Epithelial cell of proximal tubule (primary cell): ENCODE data around the gene ACE. TPM values are rescaled to one million over a fixed set of nuclear protein-coding genes. Genes with fewer than 3 reads are reported as not detected.

Experiments
- DNase-seq: peaks from one replicate; pipeline ENCODE4 v3.0.0-alpha.2; 2011; ENCODE audit warnings: low read depth
- H3K4me3 ChIP-seq: 2 replicates; pipeline ENCODE4 v1.5.1; 2011; ENCODE audit warnings: low read depth, mild to moderate bottlenecking, low read length
- CTCF ChIP-seq: conservative IDR thresholded peaks from 2 replicates; pipeline ENCODE4 v1.5.1; 2012; ENCODE audit warnings: low read depth, mild to moderate bottlenecking, low read length
- total RNA-seq: library from RNA; depleted of rRNA; stranded (reverse); fragments of >200 nt; gene quantifications from 2 replicates; pipeline ENCODE4 v1.2.3, GENCODE V29; 2015

The ACE gene
- total RNA-seq, 1 donor from 2014 or later, result 1.3 TPM

DNA sequence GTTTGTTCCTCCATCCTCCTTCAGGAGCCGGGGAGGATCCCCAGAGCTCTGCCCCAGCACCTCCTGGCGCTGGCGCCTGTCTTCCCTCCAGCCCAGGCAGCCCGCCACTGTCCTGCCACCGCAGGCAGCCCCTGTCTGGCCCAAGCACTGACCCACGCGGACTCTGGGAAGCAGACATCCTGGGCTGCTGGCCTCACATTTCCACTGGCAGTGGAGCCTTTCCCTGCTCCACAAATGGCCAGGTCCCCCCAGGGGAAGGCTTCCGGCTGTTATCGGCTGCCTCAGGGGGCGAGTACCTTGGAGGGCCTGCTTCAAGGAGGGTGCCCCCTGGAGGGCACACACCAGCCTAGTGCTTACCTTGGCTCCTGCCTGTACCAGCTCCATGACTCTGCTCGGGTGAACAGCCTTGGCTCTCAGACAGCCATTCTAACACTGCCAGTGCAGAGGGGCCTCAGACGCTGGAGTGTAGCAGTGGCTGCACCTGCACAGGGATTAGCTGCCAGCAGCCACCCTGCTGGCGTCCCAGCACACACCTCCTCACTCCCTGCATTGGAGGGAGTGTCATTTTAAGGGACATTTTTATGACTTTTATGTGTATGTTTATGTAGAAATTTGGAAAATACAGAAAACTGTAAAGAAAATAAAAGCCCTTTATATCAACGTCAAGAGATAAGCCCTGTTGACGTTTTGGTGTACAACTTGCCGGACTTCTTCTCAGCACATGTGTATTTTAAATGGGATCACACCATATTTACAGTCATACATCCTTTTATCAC, 21.0 kb downstream of the ACE start:
- H3K4me3 ChIP-seq, result no peak overlapping the region
- TF ChIP-seq CTCF, result peak; percentile 53
- no peak for DNase-seq

- TF ChIP-seq CTCF, result no peak
- H3K4me3 ChIP-seq, result no peak overlapping the region
- DNase-seq, result no peak
Observed at GRCh38 chr17:63498626-63499195, 21.9 kb downstream of the ACE start.

DNA sequence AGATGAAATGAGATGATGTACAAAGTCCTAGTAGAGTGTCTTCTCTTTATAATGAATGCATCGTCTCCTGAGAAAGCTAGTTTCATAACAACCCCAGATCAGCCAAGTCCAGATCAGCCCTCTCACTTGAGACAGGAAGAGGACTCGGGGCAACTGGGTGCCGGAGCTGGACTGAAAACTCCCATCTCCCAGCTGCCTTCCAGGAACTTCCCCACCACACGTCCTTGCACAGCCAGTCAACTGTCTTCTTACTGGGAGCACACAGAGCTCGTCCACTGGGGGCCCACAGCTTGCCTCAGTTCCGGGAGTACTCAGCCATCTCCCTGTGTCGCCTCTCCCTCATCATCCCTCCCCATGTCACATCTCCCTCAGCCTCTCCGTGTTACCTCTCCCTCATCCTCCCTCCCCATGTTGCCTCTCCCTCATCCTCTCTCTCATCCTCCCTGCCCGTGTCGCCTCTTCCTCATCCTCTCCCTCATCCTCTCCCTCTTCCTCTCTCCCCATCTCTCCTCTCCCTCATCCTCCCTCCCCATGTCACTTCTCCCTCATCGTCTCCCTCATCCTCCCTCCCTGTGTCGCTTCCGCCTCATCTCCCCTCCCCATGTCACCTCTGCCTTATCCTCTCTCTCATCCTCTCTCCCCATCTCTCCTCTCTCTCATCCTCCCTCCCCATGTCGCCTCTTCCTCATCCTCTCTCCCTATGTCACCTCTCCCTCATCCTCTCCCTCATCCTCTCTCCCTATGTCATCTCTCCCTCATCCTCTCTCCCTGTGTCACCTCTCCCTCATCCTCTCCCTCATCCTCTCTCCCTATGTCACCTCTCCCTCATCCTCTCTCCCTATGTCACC, 23.9 kb downstream of the ACE start:
- H3K4me3 ChIP-seq, result no peak overlapping the region
- DNase-seq, result no peak
- TF ChIP-seq CTCF, result no peak

- DNase-seq, result no peak
- no peak overlapping the region for H3K4me3 ChIP-seq
- no peak for TF ChIP-seq CTCF
Observed at GRCh38 chr17:63503341-63503705, 26.5 kb downstream of the ACE start.

DNA sequence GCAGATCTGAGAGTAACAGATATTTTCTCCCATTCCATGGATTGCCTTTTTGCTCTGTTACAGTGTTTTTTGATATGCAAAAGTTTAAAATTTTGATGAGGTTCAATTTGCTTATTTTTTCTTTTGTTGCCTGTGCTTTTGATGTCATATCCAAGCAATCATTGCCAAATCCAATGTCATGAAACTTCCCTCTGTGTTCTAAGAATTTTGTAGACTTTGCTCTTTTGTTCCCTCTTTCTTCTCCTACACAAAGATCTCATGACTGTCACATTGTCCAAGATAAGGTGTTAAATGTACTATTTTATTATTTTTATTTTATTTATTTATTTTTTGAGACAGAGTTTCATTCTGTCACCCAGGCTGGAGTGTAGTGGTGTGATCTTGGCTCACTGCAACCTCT, 27.4 kb downstream of the ACE start:
- H3K4me3 ChIP-seq, result no peak overlapping the region
- TF ChIP-seq CTCF, result no peak
- no peak for DNase-seq

- no peak for DNase-seq
- no peak for TF ChIP-seq CTCF
- no peak overlapping the region for H3K4me3 ChIP-seq
Observed at GRCh38 chr17:63505341-63505740, 28.5 kb downstream of the ACE start.
